Karpas-422 (cell line): ENCODE measurements around the gene EMSY. TPM values are rescaled to one million over a fixed set of nuclear protein-coding genes. Genes with fewer than 3 reads are reported as not detected.
"Not testable (repeated sequence)": the region's sequence is repeated elsewhere in the genome, so short reads cannot be mapped to it uniquely, and the experiment has no call there.

Source experiments
- DNase-seq: peaks from one replicate; pipeline ENCODE4 v3.0.0-alpha.2; 2015
- H2AFZ ChIP-seq: fragments of 200-600 bp; sonication (generic); 2 replicates; pipeline ENCODE4 v1.6.1; 2014; ENCODE audit warnings: antibody characterized with exemption, low read length, mixed read lengths
- H3K27ac ChIP-seq: fragments of 200-600 bp; sonication (generic); 2 replicates; pipeline ENCODE4 v1.5.1; 2014; ENCODE audit warnings: mild to moderate bottlenecking, low read length, moderate library complexity
- H3K27me3 ChIP-seq: fragments of 200-600 bp; sonication (generic); 2 replicates; pipeline ENCODE4 v1.6.1; 2014; ENCODE audit warnings: low read length, mixed read lengths
- H3K36me3 ChIP-seq: fragments of 200-600 bp; sonication (generic); 2 replicates; pipeline ENCODE4 v1.6.1; 2014; ENCODE audit warnings: low read length, mixed read lengths; ENCODE audit not compliant: insufficient read depth
- H3K4me1 ChIP-seq: fragments of 200-600 bp; sonication (generic); 2 replicates; pipeline ENCODE4 v1.6.1; 2014; ENCODE audit warnings: mild to moderate bottlenecking, low read length, mixed read lengths
- H3K4me2 ChIP-seq: fragments of 200-600 bp; sonication (generic); 2 replicates; pipeline ENCODE4 v1.6.1; 2014; ENCODE audit warnings: low read length, low read depth, mild to moderate bottlenecking; ENCODE audit not compliant: poor library complexity, severe bottlenecking
- H3K4me3 ChIP-seq: fragments of 200-600 bp; sonication (generic); 2 replicates; pipeline ENCODE4 v1.5.1; 2014; ENCODE audit warnings: mild to moderate bottlenecking, antibody characterized with exemption, low read length, mixed read lengths
- H3K79me2 ChIP-seq: fragments of 200-600 bp; sonication (generic); 2 replicates; pipeline ENCODE4 v1.6.1; 2014; ENCODE audit warnings: mild to moderate bottlenecking, low read length, mixed read lengths
- H3K9ac ChIP-seq: fragments of 200-600 bp; sonication (generic); 2 replicates; pipeline ENCODE4 v1.6.0; 2014; ENCODE audit warnings: low read length
- H3K9me2 ChIP-seq: fragments of 200-600 bp; sonication (generic), shearing (Covaris generic); replicated peaks from 2 replicates; pipeline ENCODE4 v1.6.0; 2014; ENCODE audit warnings: mild to moderate bottlenecking, low read length, moderate library complexity; ENCODE audit not compliant: insufficient read depth
- H3K9me3 ChIP-seq: fragments of 300-700, 200-600 bp; sonication (generic); 2 replicates; pipeline ENCODE4 v1.6.1; 2014; ENCODE audit warnings: low read length, mixed read lengths
- H4K20me1 ChIP-seq: fragments of 200-600 bp; sonication (generic); 2 replicates; pipeline ENCODE4 v1.6.1; 2014; ENCODE audit warnings: mild to moderate bottlenecking, antibody characterized with exemption, low read length, low read depth; ENCODE audit not compliant: insufficient read depth
- total RNA-seq: library from RNA; depleted of rRNA; stranded (reverse); fragments of >200 nt; shearing (Covaris generic); gene quantifications from 2 replicates; pipeline ENCODE4 v1.2.3, GENCODE V29; 2014; ENCODE audit warnings: low replicate concordance; rRNA removed

EMSY gene
- total RNA-seq: 40.3 and 45.2 TPM in 2 replicates

DNA sequence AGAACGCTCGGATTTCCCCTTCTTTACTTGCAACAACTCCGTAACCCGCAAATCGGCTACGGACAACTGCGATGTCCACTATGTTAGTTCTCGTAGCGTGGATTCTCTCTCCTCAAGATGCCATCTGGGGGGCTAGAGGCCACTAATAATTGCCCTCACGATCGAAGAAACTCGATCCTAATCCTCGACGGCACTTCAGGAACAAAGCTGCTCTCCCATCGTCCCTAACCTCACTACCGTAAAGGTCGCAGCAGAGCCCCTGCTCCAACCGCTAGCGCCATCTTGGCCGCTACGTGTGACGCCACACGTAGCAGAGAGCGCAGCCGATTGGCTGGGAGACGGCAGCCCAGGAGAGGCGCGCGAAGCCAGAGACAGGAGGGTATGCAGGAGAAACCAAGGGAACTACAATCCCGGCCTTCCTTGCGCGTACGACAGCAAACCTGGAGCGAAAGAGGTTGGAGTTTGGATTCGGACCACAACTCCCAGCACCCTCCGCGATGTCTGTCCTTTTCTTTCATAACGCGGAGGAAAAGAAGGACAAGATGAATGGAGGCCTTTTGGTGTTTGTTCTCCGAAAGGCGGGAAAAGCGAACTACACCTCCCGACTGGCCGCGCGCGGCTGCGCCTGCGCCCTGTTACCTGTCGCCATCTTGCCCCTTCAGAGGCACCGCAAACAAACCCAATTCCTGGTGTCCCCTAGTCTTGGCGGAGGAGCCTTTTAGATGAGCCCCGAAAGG is at the start of gene EMSY:
Gene EMSY, plus strand, starts transcription at position 635 of the 737 bp plus-strand sequence. CDS start 1,921 bp downstream, outside the sequence.
- DNase-seq: peak; percentile 98
- H2AFZ ChIP-seq: peak within 1 kb of the TSS; percentile 85
- peaks cover 22% of the 10 kb centered on the region; the same call in 1 of the 2 replicates for H3K36me3 ChIP-seq
- H3K27ac ChIP-seq: peak within 1 kb of the TSS; percentile 55
- no peaks in the 10 kb centered on the region; the same call in 1 of the 2 replicates for H4K20me1 ChIP-seq
- H3K9ac ChIP-seq: peak within 1 kb of the TSS; percentile 86
- H3K27me3 ChIP-seq: no peaks in the 10 kb centered on the region
- H3K79me2 ChIP-seq: peaks cover 57% of the 10 kb centered on the region
- peak within 1 kb of the TSS; percentile 99 for H3K4me3 ChIP-seq
- H3K4me2 ChIP-seq: peak within 1 kb of the TSS; percentile 91
- H3K9me2 ChIP-seq: no peaks in the 10 kb centered on the region
- H3K9me3 ChIP-seq: no peaks in the 10 kb centered on the region
- H3K4me1 ChIP-seq: peaks cover 17% of the 10 kb centered on the region

GRCh38 chr11:76395296-76395695 is 49.5 kb upstream of the EMSY start:
- Histone ChIP-seq H3K36me3 (no peaks in the 10 kb centered on the region), H3K4me1 (0 out of 2 replicates have a peak, but pooled peaks cover 4% of the 10 kb centered on the region), H3K9me3 (no peaks in the 10 kb centered on the region), H3K27me3 (0 out of 2 replicates have a peak, but pooled peaks cover 2% of the 10 kb centered on the region), H3K27ac (no peak overlapping the region), H3K4me3 (no peak overlapping the region), H3K9me2 (no peaks in the 10 kb centered on the region), H2AFZ (no peak overlapping the region), H4K20me1 (no peaks in the 10 kb centered on the region), H3K4me2 (no peak overlapping the region), H3K9ac (no peak overlapping the region), H3K79me2 (no peaks in the 10 kb centered on the region)
- DNase-seq: no peak

- Histone ChIP-seq H3K36me3 (no peaks in the 10 kb centered on the region), H3K9me2 (no peaks in the 10 kb centered on the region), H2AFZ (no peak overlapping the region), H3K27me3 (0 out of 2 replicates have a peak, but pooled peaks cover 2% of the 10 kb centered on the region), H3K4me2 (no peak overlapping the region), H3K4me3 (no peak overlapping the region), H3K9ac (no peak overlapping the region), H3K27ac (no peak overlapping the region), H3K79me2 (no peaks in the 10 kb centered on the region), H3K4me1 (0 out of 2 replicates have a peak, but pooled peaks cover 4% of the 10 kb centered on the region), H4K20me1 (no peaks in the 10 kb centered on the region), H3K9me3 (no peaks in the 10 kb centered on the region)
- DNase-seq: no peak
These were observed 47.4 kb upstream of the EMSY start for GRCh38 chr11:76397383-76397782.

DNA sequence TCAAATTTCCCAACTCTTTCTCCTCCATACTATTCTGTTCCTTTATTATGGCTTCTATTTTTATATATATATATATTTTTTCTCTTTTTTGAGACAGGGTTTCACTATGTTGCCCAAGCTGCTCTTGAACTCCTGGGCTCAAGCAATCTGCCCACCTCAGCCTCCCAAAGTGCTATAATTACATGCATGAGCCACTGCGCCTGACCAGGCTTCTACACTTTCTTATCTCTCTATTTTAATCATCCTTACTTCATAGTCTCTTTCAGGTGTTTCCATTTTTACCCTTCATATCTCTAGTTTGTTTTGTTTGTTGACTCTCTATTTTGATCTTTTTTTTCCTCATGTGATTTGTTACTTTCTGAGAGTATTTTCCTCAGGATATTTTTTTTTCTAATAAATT is 43.9 kb upstream of the EMSY start:
- H3K36me3 ChIP-seq: no peaks in the 10 kb centered on the region

GRCh38 chr11:76401484-76401883 is 43.3 kb upstream of the EMSY start:
- H3K27me3 ChIP-seq, H2AFZ ChIP-seq, H3K4me1 ChIP-seq, H4K20me1 ChIP-seq, H3K79me2 ChIP-seq, H3K9me2 ChIP-seq, H3K36me3 ChIP-seq, H3K9me3 ChIP-seq, H3K27ac ChIP-seq, H3K9ac ChIP-seq, DNase-seq, H3K4me3 ChIP-seq, H3K4me2 ChIP-seq: not testable (repeated sequence)

More for the DNA sequence above, 43.9 kb upstream of the EMSY start:
- Histone ChIP-seq H3K4me1 (no peaks in the 10 kb centered on the region), H3K9ac (no peak overlapping the region), H3K9me2 (no peaks in the 10 kb centered on the region), H2AFZ (no peak overlapping the region), H3K79me2 (no peaks in the 10 kb centered on the region), H3K4me2 (no peak overlapping the region), H3K4me3 (no peak overlapping the region), H4K20me1 (no peaks in the 10 kb centered on the region), H3K27ac (no peak overlapping the region), H3K27me3 (no peaks in the 10 kb centered on the region), H3K9me3 (no peaks in the 10 kb centered on the region)
- no peak for DNase-seq

GRCh38 chr11:76406359-76406758 is 38.5 kb upstream of the EMSY start:
- Histone ChIP-seq H3K27me3 (no peaks in the 10 kb centered on the region), H3K79me2 (no peaks in the 10 kb centered on the region), H2AFZ (no peak overlapping the region), H3K9ac (no peak overlapping the region), H3K9me3 (no peaks in the 10 kb centered on the region), H3K36me3 (no peaks in the 10 kb centered on the region), H4K20me1 (no peaks in the 10 kb centered on the region), H3K4me2 (no peak overlapping the region), H3K4me3 (no peak overlapping the region), H3K9me2 (no peaks in the 10 kb centered on the region), H3K27ac (no peak overlapping the region), H3K4me1 (peaks cover 5% of the 10 kb centered on the region)
- no peak for DNase-seq

GRCh38 chr11:76408171-76408965 is 36.5 kb upstream of the EMSY start:
- H3K4me3 ChIP-seq: no peak overlapping the region
- no peak overlapping the region for H3K27ac ChIP-seq
- DNase-seq: no peak

GRCh38 chr11:76410851-76411357 is 33.9 kb upstream of the EMSY start:
- no peaks in the 10 kb centered on the region for H3K36me3 ChIP-seq

More at GRCh38 chr11:76408171-76408965, 36.5 kb upstream of the EMSY start:
- Histone ChIP-seq H3K27me3 (no peaks in the 10 kb centered on the region), H3K79me2 (no peaks in the 10 kb centered on the region), H3K9me2 (no peaks in the 10 kb centered on the region), H3K9me3 (no peaks in the 10 kb centered on the region), H3K36me3 (no peaks in the 10 kb centered on the region), H3K4me2 (no peak overlapping the region), H2AFZ (no peak overlapping the region), H4K20me1 (no peaks in the 10 kb centered on the region), H3K9ac (no peak overlapping the region), H3K4me1 (peaks cover 5% of the 10 kb centered on the region)

More at GRCh38 chr11:76410851-76411357, 33.9 kb upstream of the EMSY start:
- H3K4me2 ChIP-seq: no peak overlapping the region
- H3K4me3 ChIP-seq: no peak overlapping the region
- no peaks in the 10 kb centered on the region for H3K27me3 ChIP-seq
- peaks cover 5% of the 10 kb centered on the region for H3K4me1 ChIP-seq
- DNase-seq: no peak
- no peak overlapping the region for H3K27ac ChIP-seq
- H3K79me2 ChIP-seq: no peaks in the 10 kb centered on the region
- no peaks in the 10 kb centered on the region for H3K9me2 ChIP-seq
- no peaks in the 10 kb centered on the region for H3K9me3 ChIP-seq
- H3K9ac ChIP-seq: no peak overlapping the region
- H2AFZ ChIP-seq: no peak overlapping the region
- H4K20me1 ChIP-seq: no peaks in the 10 kb centered on the region
